GM19468 (cell line): ENCODE results near the gene SLC28A3.
A peak's percentile ranks its signal among the peaks of the same experiment; 100 is the strongest.

Experiments used
- ATAC-seq: cut with Tn5 transposase; IDR thresholded peaks from one replicate; pipeline ENCODE4 v1.9.1; 2021; ENCODE audit warnings: mild to moderate bottlenecking, moderate library complexity, moderate number of reproducible peaks; ENCODE audit not compliant: unreplicated experiment; ENCODE audit errors: extremely low read depth

SLC28A3 gene

DNA sequence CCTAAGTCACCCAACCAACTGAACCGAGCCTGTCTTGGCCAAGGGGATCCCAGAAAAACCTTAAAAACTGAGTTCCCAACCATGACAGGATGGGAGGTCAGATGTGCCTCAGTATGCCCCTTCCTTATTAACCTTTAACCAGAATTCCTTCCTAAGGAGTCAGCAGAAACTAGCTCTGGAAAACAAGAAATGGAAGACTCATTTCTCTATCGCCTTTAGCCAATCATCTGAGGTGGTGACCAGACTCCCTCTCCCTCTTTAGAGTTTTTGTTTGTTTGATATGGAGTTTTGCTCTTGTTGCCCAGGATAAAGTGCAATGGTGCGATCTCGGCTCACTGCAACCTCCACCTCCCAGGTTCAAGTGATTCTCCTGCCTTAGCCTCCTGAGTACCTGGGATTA lies 37.5 kb downstream of the SLC28A3 start:
- ATAC-seq = no peak

DNA sequence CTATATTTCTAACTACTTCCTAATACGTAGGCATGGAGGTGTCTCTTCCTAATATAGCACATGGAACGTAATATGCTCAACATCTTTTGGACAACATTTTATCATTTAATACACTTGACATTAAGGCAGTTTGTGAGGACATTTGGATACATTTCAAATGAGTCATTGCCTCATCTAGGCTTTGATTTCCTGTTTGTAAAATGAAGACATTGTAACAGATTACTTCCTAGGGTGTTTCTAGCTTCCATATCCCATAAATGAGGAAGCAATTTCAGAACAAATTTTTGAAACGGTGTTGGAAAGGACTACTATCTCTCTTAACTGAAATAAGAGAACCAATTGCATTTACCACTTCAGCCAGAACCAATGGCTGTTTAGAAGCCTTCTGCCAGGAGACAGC lies 38.7 kb downstream of the SLC28A3 start:
- no peak for ATAC-seq

GRCh38 chr9:84300271-84300670 lies 40.3 kb downstream of the SLC28A3 start:
- no peak for ATAC-seq

GRCh38 chr9:84297162-84297821 lies 43.3 kb downstream of the SLC28A3 start:
- no peak for ATAC-seq

- ATAC-seq = peak; percentile 24
Measured at GRCh38 chr9:84296146-84296843, 44.3 kb downstream of the SLC28A3 start.

GRCh38 chr9:84294241-84294950 lies 46.2 kb downstream of the SLC28A3 start:
- no peak for ATAC-seq

GRCh38 chr9:84293001-84293798 lies 47.4 kb downstream of the SLC28A3 start:
- peak; percentile 36 for ATAC-seq

GRCh38 chr9:84285381-84285780 lies 55.2 kb downstream of the SLC28A3 start:
- ATAC-seq = no peak

DNA sequence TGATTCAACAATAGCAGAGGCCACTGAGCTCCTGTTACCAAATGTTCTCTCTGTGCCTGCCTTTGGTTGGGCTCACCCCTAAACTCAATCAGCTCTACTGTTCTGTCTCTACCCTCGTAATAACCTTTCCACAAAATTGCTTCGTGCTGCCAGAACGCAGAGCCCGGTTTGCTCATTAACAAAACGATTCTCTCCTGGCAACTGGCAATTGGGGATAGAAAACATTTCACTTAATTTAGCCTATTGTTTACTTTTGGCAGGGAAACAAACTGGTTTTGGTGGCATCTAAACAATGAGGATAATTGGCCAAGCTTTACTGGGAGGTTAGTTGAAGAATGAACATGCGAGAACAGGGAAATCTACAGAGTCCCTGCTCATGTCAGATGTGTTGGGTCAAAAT lies 56.6 kb downstream of the SLC28A3 start:
- no peak for ATAC-seq

DNA sequence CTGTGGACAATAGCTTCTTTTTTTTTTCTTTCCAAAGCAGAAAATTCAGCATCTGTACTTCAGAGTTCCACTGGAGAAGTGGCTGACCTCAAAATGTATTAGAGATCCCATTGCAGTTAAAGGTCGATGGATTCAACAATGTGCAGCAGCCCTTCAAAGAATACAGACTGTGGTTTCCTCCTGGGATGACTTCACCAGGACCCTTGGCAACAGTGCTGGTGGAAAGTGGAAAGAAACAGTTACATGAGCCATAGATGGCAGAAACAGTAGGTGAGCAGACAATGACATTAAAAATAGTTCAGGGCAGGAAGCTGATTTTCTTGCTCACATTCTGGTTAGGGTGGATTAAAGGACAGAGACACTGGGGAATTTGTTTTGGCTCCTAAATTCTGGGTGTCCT lies 62.4 kb downstream of the SLC28A3 start:
- no peak for ATAC-seq

DNA sequence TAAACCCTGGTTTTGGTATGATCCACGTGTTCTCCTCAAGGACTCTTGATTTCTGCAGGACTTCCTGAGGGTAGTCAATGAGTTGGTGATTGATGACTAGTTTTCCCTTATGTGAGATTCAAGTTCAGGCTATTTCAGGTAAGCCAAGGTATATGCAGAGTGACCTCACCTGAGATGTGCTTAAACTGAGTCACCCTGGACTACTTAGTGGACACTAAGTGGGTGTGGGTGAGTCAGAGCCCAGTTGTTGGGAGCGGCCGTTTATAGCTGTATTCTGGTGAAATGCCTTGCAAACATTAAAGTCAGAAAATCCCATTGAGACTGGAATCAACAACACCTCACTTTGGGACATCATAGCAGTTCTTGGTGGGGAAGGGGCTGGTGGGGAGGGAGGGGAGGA lies 62.9 kb downstream of the SLC28A3 start:
- no peak for ATAC-seq

DNA sequence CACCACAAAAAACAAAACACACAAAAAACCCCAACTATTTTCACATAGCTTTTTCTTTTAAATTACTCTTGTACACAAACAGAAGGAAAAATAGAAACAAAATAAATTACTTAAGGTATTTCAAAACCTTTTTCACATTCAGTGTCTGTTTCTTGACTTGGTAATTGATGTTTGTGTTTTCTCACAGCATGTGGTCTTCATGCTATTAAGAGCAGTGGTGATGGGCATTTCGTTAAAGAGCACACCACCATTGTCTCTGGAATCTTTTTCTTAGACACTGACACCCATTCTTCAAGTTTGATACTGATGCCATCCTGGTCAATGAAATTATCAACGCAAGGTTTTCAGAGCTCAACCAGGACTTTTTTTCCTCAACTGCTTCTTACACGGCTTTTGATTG lies 63.8 kb downstream of the SLC28A3 start:
- no peak for ATAC-seq

DNA sequence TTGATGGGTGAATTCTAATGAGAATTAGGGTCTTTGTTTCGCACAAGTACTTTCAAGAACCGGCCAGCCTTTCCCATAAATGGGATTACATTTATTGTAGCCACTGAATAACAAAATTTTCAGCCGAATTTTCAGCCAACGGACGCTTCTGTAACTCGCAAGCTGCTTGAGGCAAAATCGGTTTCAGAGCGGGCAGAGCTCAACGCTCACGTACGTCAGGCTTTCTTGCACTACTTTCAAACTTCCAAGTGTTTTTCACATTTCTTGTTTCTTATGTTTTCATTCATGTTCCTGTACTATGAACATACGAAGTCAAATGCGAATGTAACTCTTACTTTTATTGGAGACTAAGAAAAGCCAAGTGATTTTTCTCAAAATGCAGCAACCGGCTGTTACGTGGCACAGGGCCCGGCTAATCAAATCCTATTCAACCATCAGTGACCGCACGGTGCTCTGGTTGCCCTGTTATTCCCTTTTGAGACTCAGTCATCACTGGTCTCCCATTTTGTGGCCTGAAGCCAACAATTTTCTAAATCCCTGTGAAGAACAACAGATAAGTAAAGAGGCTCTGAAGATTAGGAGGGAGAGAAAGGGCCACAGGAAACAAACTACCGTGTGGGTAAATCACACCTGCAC lies 68.5 kb downstream of the SLC28A3 start:
- ATAC-seq = no peak

DNA sequence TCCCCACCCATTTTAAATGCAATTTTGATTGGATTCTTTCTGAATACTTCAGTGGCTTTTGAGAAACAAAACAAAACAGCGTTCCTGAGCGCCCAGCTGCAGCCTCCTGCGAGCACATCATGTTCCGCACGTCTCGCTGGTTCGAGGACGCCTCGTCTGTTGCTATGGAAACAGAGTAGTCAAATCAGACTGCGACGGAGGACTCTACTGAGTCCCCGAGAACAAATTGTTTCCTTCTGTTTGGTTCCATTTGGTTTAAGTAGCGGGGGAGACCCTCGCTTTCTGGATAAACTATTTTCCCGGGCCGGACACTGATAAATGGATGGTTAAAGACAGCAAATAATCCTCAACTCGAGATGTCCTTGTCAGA lies 69.0 kb downstream of the SLC28A3 start:
- no peak for ATAC-seq

DNA sequence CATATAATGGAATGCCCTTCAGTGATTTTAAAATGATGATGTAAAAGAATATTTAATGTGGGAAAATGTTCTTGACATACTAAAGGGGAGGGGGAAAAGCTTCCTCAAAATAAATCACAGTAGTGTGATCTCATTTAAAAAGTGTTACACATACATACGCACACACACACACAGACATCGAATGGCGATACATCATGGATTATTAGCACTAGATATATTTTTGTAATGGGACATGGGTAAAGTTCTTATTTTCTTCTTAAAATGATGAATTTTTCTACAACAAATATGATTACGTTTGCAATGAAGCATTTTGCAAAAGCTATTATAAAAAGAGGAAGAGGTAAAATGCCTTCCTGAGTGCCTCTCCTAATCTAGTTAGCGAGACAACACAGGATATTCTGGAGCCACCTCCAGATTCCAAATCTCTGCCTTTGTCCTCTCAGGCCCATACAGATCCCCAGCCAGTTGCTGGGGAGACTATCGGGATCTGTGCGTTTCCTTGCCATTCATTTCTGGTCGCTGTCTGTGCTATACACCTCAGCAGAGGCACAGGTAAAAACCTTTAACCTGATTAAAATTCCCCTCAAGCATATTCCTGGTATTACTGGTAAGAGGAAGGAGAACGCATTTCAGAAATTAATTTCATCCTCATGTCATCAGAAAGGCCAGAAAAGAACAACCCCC lies 69.6 kb downstream of the SLC28A3 start:
- ATAC-seq = no peak

DNA sequence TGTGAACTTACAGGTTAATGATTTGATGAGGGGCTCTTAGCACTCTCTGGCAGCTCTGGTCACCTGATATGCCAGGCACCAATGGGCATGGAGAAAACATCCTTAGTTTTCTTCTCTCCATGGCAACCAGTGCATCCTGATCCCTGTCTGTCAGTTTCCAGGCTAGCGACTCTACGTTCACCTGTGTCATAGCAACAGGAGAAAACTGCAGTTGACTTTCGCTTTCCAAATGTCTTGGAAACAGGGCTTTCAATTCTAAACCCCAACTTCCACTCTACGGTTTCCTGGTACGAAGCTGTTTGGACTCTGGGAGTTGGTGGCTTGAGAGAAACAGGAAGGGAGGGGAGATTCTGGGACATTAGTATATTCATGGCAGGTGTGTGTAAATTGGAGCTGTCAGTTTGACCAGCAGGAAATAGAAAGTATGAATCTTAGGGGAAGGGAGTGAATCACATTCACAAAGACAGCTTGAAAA lies 74.4 kb downstream of the SLC28A3 start:
- no peak for ATAC-seq

DNA sequence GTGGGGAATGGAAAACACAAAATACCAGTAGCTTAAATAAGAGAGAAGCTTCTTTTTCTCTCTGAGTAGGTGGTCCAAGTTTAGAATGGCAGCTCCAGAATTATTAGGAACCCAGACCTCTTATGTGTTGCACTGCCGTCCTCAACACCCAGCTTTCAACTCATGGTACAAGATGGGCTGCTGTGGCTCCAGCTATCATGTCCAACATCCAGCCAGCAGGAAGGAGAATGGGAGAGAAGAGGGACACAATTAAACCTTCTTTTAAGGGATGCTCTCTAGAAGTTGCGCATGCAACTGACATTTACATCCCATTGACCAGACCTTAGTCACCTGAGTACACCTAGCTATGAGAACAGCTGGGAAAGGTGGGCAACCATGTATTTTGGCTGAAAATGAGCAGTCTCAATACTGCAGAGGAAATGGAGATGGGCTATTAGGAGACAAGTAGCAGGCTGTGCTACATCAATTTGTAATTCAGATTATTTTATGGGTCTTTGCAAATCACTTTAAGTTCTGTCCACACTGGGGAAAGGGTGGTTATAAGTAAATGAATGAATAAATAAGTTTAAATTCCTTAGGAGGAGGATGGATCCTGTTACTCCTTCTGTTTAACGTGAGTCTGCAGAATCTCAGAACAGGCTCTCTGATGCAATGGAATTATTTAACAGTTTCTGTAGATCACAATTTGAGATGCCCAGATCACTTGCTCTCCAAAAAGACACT lies 76.1 kb downstream of the SLC28A3 start:
- no peak for ATAC-seq

DNA sequence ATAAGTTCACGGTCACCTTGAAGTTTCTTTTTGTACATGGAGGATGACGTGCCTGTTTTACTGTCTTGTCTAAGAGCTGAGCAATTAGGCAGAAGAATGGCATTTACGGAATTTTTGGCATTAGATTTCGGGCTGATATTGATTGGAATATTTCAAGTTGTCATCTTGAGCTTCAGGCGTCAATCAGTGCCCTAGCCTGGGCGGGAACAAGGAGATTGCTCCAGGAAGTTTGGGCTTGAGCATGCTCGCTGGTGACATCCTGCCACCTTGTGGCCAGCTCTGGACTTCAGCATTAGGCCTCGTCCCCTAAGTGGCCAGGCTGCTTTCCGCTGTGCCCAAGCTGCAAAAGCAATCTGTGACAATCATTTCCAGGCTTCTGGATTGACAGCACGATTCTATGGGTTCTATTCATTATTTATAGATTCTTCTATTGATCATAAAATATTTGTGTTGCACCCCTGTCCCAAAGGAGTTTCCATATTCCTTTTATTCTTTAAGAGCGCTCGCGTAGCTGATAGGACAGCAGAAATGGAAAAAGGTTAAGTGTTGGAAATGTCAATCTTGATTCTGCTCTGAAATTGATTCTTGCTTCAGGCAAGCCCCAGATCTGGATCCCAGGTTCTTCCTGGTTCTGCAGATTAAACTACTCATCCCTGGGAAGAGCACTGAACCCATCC lies 79.3 kb downstream of the SLC28A3 start:
- no peak for ATAC-seq
